SJCRH30 (cell line): ENCODE results near the gene HES2. TPM values are rescaled to one million over a fixed set of nuclear protein-coding genes. Genes with fewer than 3 reads are reported as not detected.
A peak's percentile ranks its signal among the peaks of the same experiment; 100 is the strongest.
"Not testable (repeated sequence)": the region's sequence is repeated elsewhere in the genome, so short reads cannot be mapped to it uniquely, and the experiment has no call there.

Experiments
- DNase-seq, 2 experiments: peaks; one replicate each; pipeline ENCODE4 v3.0.0-alpha.2; 2015 to 2020
- H3K27ac ChIP-seq: fragments of 250-450 bp; sonication (Bioruptor Pico); 2 replicates; pipeline ENCODE4 v1.5.1; 2020; ENCODE audit warnings: mild to moderate bottlenecking, moderate library complexity
- H3K27me3 ChIP-seq: fragments of 250-450 bp; sonication (Bioruptor Pico); 2 replicates; pipeline ENCODE4 v1.5.1; 2020; ENCODE audit warnings: mild to moderate bottlenecking, moderate library complexity
- H3K36me3 ChIP-seq: fragments of 250-450 bp; sonication (Bioruptor Pico); 2 replicates; pipeline ENCODE4 v1.5.1; 2020; ENCODE audit warnings: mild to moderate bottlenecking, moderate library complexity
- H3K4me1 ChIP-seq: fragments of 250-450 bp; sonication (Bioruptor Pico); 2 replicates; pipeline ENCODE4 v1.5.1; 2020; ENCODE audit warnings: mild to moderate bottlenecking, moderate library complexity
- H3K4me3 ChIP-seq: fragments of 250-450 bp; sonication (Bioruptor Pico); 2 replicates; pipeline ENCODE4 v1.5.1; 2020; ENCODE audit warnings: mild to moderate bottlenecking, moderate library complexity
- H3K9me3 ChIP-seq: fragments of 250-450 bp; sonication (Bioruptor Pico); replicated peaks from 2 replicates; pipeline ENCODE4 v1.5.1; 2020; ENCODE audit warnings: mild to moderate bottlenecking, moderate library complexity
- total RNA-seq: library from RNA; depleted of rRNA; stranded (reverse); fragments of >200 nt; shearing (Covaris generic); gene quantifications from 2 replicates; pipeline ENCODE4 v1.2.3, GENCODE V29; 2014

The HES2 gene
- total RNA-seq, 1 experiment from 2014 or later: not detected

- H3K9me3 ChIP-seq: no peaks in the 10 kb centered on the region
- no peak overlapping the region for H3K27ac ChIP-seq
- DNase-seq: no peak
- no peaks in the 10 kb centered on the region for H3K36me3 ChIP-seq
- H3K4me3 ChIP-seq: no peak overlapping the region
- no peaks in the 10 kb centered on the region; the same call in 1 of the 2 replicates for H3K4me1 ChIP-seq
- H3K27me3 ChIP-seq: no peaks in the 10 kb centered on the region
Observed at GRCh38 chr1:6399294-6399693, 20.4 kb downstream of the HES2 start.

DNA sequence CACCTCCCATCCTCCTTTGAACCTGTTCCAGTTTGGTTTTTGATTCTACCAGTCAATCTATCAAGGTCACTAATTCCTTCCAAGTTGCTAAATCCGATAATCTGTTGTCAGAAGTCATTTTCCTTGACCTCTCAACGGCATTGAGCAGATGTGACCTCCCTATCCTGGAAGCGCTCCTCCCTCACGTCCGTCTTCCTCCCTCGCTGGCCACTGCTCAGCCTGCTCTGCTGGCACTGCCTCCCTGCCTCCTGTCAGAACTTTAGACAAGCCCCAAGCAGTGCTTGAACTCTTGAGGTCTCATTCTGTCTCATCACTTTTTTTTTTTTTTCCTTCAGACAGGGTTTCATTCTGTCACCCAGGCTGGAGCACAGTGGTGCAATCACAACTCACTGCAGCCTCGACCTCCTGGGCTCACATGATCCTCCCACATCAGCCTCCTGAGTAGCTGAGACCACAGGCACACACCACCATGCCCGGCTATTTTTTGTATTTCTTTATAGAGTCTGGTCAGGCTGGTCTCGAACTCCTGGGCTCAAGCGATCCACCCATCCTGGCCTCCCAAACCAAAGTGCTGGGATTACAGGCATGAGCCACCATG is 21.8 kb downstream of the HES2 start:
- H3K4me1 ChIP-seq: no peaks in the 10 kb centered on the region; the same call in 1 of the 2 replicates

GRCh38 chr1:6396998-6397397 is 22.7 kb downstream of the HES2 start:
- no peaks in the 10 kb centered on the region for H3K9me3 ChIP-seq
- no peaks in the 10 kb centered on the region for H3K36me3 ChIP-seq
- no peaks in the 10 kb centered on the region for H3K27me3 ChIP-seq
- no peak overlapping the region for H3K4me3 ChIP-seq
- no peaks in the 10 kb centered on the region; the same call in 1 of the 2 replicates for H3K4me1 ChIP-seq
- no peak for DNase-seq
- H3K27ac ChIP-seq: no peak overlapping the region

More for the DNA sequence above, 21.8 kb downstream of the HES2 start:
- no peaks in the 10 kb centered on the region for H3K36me3 ChIP-seq
- H3K9me3 ChIP-seq: no peaks in the 10 kb centered on the region
- no peaks in the 10 kb centered on the region for H3K27me3 ChIP-seq
- DNase-seq: no peak
- H3K4me3 ChIP-seq: no peak overlapping the region
- H3K27ac ChIP-seq: no peak overlapping the region

DNA sequence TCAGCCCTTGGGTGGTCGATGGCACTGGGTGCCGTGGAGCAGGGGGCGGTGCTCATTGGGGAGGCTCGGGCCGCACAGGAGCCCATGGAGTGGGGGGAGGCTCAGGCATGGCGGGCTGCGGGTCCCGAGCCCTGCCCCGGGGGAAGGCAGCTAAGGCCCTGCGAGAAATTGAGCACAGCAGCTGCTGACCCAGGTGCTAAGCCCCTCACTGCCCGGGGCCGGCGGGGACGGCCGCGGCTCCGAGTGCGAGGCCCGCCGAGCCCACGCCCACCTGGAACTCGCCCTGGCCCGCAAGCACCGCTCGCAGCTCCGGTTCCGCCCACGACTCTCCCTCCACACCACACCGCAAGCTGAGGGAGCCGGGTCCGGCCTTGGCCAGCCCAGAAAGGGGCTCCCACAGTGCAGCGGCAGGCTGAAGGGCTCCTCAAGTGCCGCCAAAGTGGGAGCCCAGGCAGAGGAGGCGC is 23.9 kb downstream of the HES2 start:
- not testable (repeated sequence) for DNase-seq, H3K36me3 ChIP-seq, H3K27me3 ChIP-seq, H3K4me3 ChIP-seq, H3K27ac ChIP-seq, H3K4me1 ChIP-seq, H3K9me3 ChIP-seq

DNA sequence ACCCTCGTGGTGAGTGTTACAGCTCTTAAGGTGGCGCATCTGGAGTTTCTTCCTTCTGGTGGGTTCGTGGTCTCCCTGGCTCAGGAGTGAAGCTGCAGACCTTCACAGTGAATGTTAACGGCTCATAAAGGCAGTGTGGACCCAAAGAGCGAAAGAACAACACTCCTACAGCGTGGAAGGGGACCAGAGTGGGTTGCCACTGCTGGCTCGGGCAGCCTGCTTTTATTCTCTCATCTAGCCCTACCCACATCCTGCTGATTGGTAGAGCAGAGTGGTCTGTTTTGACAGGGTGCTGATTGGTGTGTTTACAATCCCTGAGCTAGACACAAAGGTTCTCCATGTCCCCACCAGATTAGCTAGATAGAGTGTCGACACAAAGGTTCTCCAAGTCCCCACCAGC is 24.6 kb downstream of the HES2 start:
- not testable (repeated sequence) for H3K9me3 ChIP-seq, H3K4me3 ChIP-seq, H3K36me3 ChIP-seq, H3K4me1 ChIP-seq, H3K27ac ChIP-seq, H3K27me3 ChIP-seq, DNase-seq

DNA sequence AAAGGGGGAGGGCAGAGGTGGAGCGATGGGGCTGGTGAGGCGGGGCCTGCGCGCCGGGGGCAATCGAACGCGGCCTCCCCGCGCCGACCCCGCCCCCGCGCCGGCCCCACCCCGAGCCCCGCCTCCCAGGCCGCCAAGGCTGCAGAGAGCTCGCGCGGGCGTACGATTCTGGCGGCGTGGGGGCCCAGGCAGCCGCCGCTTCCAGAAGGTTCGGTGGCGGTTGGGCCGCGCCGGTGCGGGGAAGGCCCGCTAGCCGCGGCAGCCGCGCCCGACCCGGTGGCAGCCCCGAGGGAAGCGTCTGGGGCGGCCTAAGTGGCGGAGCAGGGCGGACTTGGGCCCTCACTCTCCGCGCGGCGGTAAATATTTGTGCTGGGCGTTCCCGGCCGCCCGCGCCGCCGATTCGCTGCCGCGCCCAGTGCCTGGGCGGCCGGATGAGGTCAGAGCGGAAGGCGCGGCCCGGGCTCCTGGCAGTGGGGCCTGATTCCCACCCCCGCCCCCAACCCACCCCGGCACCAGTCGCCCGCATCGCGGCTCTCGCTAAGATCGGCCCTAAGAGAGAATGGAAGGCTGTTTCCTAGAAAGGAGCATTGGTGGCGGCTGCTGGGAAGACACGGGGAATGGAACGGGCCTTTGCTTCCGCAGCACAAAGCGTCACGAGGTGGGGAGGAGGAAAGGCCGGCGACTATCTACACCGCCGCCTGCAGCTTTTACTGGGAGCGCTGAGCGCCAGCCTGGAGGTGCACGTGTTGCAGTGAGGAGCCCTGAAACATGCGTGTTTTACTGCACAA is 26.1 kb downstream of the HES2 start, which contains the start of gene ACOT7:
Gene ACOT7 (minus strand): TSS at position 368 of the 788 bp plus-strand sequence. CDS start 368 bp downstream, outside the sequence.
- peak; percentile 92 to 94 for DNase-seq
- no peaks in the 10 kb centered on the region for H3K27me3 ChIP-seq
- H3K9me3 ChIP-seq: no peaks in the 10 kb centered on the region
- peak within 1 kb of the TSS; percentile 84 for H3K27ac ChIP-seq
- H3K36me3 ChIP-seq: no peaks in the 10 kb centered on the region
- peak within 1 kb of the TSS; percentile 89 for H3K4me3 ChIP-seq
- H3K4me1 ChIP-seq: no peaks in the 10 kb centered on the region; the same call in 1 of the 2 replicates

DNA sequence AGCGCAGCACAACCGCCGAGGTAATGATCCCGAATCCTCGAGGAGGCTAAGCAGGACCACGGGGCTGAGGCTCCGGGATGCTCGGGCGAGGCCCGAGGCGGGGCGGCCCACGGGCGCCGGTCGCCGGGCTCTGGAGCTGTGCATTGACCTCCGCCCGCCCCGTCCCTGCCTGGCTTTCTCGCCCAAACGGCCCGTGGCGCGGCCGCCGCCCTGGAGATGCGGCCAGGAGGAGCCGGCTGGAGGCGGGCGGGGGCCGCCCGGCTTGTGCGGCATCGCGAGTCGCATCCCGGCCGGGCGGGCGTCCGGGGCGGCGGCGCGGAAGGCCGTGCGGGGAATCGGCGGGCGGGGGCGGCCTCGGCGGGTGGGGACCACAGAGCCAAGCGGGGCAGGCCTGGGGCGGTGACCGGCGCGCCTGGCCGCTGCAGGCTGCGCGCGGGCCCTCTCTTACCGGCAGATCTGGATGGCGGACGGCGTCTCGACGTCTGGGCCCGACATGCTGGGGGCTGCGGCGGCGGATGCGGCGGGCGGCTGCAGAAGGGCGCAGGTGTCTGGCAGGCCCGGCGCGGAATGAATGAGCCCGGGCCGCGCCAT is 26.8 kb downstream of the HES2 start:
- Histone ChIP-seq H3K4me1 (no peaks in the 10 kb centered on the region; the same call in 1 of the 2 replicates), H3K27me3 (no peaks in the 10 kb centered on the region), H3K9me3 (no peaks in the 10 kb centered on the region), H3K27ac (no peak overlapping the region; the same call in 1 of the 2 replicates), H3K4me3 (peak overlapping the region; percentile 89), H3K36me3 (no peaks in the 10 kb centered on the region)
- DNase-seq: no peak

DNA sequence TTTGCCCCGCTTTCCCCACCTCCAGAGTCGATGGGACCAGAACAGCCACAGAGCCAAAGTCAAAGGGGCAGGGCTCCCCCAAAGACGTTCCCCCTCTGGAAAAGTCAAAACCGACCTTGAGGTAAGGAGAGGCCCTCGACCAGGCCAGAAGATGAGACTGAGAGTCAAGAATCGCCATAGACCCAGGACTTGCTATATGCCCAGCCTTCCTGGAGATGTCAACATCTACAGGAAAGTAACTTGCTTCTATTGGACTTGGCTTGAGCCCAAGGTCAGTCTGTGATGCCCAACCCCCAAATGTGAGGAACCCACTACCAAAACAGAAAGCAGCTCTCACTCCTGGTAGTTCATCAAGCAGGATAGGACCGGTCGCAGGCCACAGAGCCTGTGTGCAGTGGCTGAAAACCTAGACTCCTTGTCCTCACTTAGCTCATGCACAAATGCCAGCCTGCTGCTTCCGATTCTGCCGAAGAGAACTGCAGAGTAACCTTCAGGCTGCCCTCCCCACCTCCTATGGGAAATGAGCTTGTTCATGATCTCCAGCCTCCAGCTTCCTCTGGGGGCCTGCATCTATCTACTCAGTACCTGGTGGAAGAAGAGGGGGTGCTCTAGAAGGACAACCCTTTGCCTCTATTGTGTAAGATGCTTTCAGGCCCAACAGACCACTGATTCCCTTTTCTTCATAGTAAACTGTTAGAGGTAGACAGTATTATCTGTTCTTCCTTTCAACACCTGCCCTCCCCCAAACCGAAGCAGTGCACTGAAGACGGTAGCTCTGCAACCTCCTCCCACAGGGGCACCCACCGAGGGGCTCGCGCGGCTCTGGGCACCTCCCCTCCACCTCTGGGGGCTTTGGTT is 27.5 kb downstream of the HES2 start:
- no peaks in the 10 kb centered on the region for H3K9me3 ChIP-seq
- H3K36me3 ChIP-seq: no peaks in the 10 kb centered on the region
- no peak overlapping the region for H3K27ac ChIP-seq
- H3K4me3 ChIP-seq: peak overlapping the region; percentile 89
- no peaks in the 10 kb centered on the region for H3K27me3 ChIP-seq
- peak in 1 of 2 experiments; percentile 24 for DNase-seq
- H3K4me1 ChIP-seq: no peaks in the 10 kb centered on the region; the same call in 1 of the 2 replicates

- DNase-seq: no peak
- no peaks in the 10 kb centered on the region for H3K9me3 ChIP-seq
- no peaks in the 10 kb centered on the region for H3K27me3 ChIP-seq
- H3K4me1 ChIP-seq: no peaks in the 10 kb centered on the region; the same call in 1 of the 2 replicates
- H3K4me3 ChIP-seq: no peak overlapping the region
- no peaks in the 10 kb centered on the region for H3K36me3 ChIP-seq
- no peak overlapping the region for H3K27ac ChIP-seq
Observed at GRCh38 chr1:6389971-6390370, 29.7 kb downstream of the HES2 start.

GRCh38 chr1:6386371-6386949 is 33.3 kb downstream of the HES2 start:
- no peak for DNase-seq
- H3K4me1 ChIP-seq: no peaks in the 10 kb centered on the region
- H3K27ac ChIP-seq: no peak overlapping the region
- H3K4me3 ChIP-seq: no peak overlapping the region
- no peaks in the 10 kb centered on the region for H3K27me3 ChIP-seq
- peaks cover 5% of the 10 kb centered on the region; the same call in 1 of the 2 replicates for H3K9me3 ChIP-seq
- H3K36me3 ChIP-seq: no peaks in the 10 kb centered on the region

DNA sequence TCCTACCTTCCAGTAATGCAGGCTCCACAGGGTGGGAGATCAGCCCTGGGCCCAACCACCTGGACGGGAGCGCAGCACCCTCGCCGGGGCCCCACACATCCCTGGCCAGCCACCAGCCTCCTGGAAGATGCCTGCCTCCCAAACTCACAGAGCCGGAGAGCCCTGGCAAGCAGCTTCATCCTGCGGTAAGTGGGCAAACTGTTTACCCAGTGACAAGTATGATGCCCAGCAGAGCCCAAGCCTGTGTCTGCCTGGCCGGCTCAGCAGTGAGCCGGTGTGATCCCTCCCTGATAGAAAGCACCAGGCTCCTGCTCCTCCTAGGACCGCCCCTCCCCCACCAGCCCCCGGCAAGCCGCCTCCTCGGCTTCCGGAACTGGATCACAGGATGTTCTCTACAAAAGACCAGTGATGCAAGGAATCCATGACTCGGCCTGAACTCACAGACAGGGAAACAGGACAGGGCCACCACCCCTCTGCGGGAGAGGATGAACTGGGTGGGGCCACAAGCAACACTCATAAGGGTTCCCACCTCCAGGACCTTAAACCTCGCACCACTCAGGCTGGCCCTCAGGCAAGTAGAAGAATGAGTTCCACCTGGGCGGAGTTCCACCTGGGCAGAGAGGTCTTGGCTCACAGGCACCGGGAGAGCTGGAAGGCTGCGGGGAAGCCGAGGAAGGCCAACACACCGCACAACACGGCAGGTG is 34.1 kb downstream of the HES2 start:
- Histone ChIP-seq H3K27ac (no peak overlapping the region), H3K27me3 (no peaks in the 10 kb centered on the region), H3K4me1 (no peaks in the 10 kb centered on the region), H3K4me3 (no peak overlapping the region), H3K36me3 (no peaks in the 10 kb centered on the region), H3K9me3 (peaks cover 5% of the 10 kb centered on the region; the same call in 1 of the 2 replicates)
- no peak for DNase-seq

DNA sequence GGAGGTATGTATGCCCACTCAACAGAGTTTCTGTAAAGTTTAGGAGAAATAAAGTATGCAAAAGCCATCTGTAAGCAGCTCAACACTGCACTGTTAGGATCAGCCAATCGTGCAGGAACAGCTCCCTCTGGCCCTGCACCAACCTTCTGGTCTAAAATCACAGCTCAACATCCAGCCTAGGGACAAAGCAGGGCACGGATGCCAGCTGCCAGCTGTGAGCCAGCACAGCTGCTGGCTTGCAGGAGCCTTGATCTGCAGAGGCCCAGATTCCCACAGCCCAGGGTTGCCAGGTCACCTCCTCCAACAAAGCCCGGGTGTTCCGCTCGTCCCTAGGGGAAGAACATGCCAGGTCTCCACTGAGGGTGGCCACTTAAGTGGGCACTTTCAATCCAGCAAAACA is 34.8 kb downstream of the HES2 start:
- Histone ChIP-seq H3K4me1 (no peaks in the 10 kb centered on the region), H3K4me3 (no peak overlapping the region), H3K36me3 (no peaks in the 10 kb centered on the region), H3K9me3 (peaks cover 7% of the 10 kb centered on the region), H3K27ac (no peak overlapping the region), H3K27me3 (no peaks in the 10 kb centered on the region)
- DNase-seq: no peak

- no peaks in the 10 kb centered on the region for H3K4me1 ChIP-seq
- H3K27ac ChIP-seq: no peak overlapping the region
- H3K27me3 ChIP-seq: no peaks in the 10 kb centered on the region
- no peak overlapping the region for H3K4me3 ChIP-seq
- peaks cover 10% of the 10 kb centered on the region for H3K9me3 ChIP-seq
- no peaks in the 10 kb centered on the region for H3K36me3 ChIP-seq
- no peak for DNase-seq
Observed at GRCh38 chr1:6384135-6384534, 35.6 kb downstream of the HES2 start.
